DMS153 treated with DMSO at 0.1 percent for 48 hours (cell line): Measurements from ENCODE around the gene NEBL.

ENCODE experiments used
- DNase-seq: peaks from one replicate; lab custom pipeline; 2025; ENCODE audit not compliant: unreplicated experiment; lab: John Stamatoyannopoulos, UW

NEBL gene

GRCh38 chr10:20871970-20872369, 25.1 kb downstream of the NEBL start:
- peak; percentile 16 for DNase-seq

- no peak for DNase-seq
These were observed 26.3 kb downstream of the NEBL start for GRCh38 chr10:20870834-20871233.

- no peak for DNase-seq
These were observed 34.1 kb downstream of the NEBL start for GRCh38 chr10:20863008-20863407.

- DNase-seq, result no peak
These were observed 38.6 kb downstream of the NEBL start for GRCh38 chr10:20858292-20859124.

- no peak for DNase-seq
These were observed 40.6 kb downstream of the NEBL start for GRCh38 chr10:20856484-20856883.

GRCh38 chr10:20855398-20856038, 41.6 kb downstream of the NEBL start:
- DNase-seq, result no peak

GRCh38 chr10:20853276-20853675, 43.8 kb downstream of the NEBL start:
- no peak for DNase-seq

- DNase-seq, result no peak
These were observed 44.8 kb downstream of the NEBL start for GRCh38 chr10:20852303-20852702.

- DNase-seq, result no peak
These were observed 49.6 kb downstream of the NEBL start for GRCh38 chr10:20847512-20847911.

GRCh38 chr10:20846263-20846662, 50.8 kb downstream of the NEBL start:
- no peak for DNase-seq

GRCh38 chr10:20841419-20841818, 55.7 kb downstream of the NEBL start:
- DNase-seq, result no peak

GRCh38 chr10:20839910-20840309, 57.2 kb downstream of the NEBL start:
- DNase-seq, result no peak

- no peak for DNase-seq
These were observed 58.0 kb downstream of the NEBL start for GRCh38 chr10:20839141-20839540.

GRCh38 chr10:20836401-20836800, 60.7 kb downstream of the NEBL start:
- DNase-seq, result no peak

GRCh38 chr10:20835335-20835734, 61.8 kb downstream of the NEBL start:
- DNase-seq, result no peak

GRCh38 chr10:20834825-20835224, 62.3 kb downstream of the NEBL start:
- no peak for DNase-seq

GRCh38 chr10:20822825-20823224, 74.3 kb downstream of the NEBL start:
- DNase-seq, result no peak

GRCh38 chr10:20817646-20818045, 79.5 kb downstream of the NEBL start:
- DNase-seq, result no peak

GRCh38 chr10:20817116-20817515, 80.0 kb downstream of the NEBL start:
- no peak for DNase-seq

- no peak for DNase-seq
These were observed 83.0 kb downstream of the NEBL start for GRCh38 chr10:20814116-20814515.

- DNase-seq, result no peak
These were observed 86.0 kb downstream of the NEBL start for GRCh38 chr10:20811131-20811530.

GRCh38 chr10:20809631-20810030, 87.5 kb downstream of the NEBL start:
- DNase-seq, result no peak

GRCh38 chr10:20806487-20806886, 90.6 kb downstream of the NEBL start:
- no peak for DNase-seq
